ENCODE measurements around the gene CPNE5. TPM values are rescaled to one million over a fixed set of nuclear protein-coding genes. Genes with fewer than 3 reads are reported as not detected.

CPNE5 gene
- total RNA-seq, 1 experiment from 2014 or later: not detected

DNA sequence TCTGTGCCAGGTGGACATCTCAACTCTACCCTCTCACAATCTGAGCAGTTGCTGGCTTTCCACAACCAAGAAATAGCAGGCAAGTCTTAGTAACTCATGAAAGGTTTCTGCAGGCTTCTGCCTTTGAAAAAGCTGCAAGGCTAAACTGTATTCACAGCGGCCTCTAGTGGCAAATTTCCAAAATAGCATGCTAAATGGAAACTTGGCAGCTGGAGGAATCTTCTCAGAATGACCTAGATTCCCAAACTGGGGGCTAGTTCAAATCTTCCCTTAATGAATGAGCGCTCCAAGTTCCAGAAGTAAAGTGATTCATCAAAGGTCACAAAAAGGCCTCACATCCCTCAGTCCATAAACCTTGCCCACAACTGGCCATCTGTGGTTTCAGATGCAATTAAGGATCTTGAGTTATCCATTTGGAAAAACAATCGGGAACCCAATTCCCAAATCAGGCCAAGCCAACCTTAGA lies 11.9 kb upstream of the CPNE5 start:
- H3F3A ChIP-seq (ENCODE audit: low read length, unreplicated experiment): no peaks in the 10 kb centered on the region
- no peaks in the 10 kb centered on the region for H3K79me2 ChIP-seq (ENCODE audit: low read length)
- H3K9ac ChIP-seq (ENCODE audit: low read length): no peak overlapping the region
- intact Hi-C loops (cut with micrococcal nuclease): loop anchor here (1.0 kb wide), 1 partner anchor 85 kb away; no protein-coding TSS in a partner anchor
- H3K36me3 ChIP-seq (ENCODE audit: low read depth, low read length): peaks cover 20% of the 10 kb centered on the region
- H3K27me3 ChIP-seq (ENCODE audit: low read length): no peaks in the 10 kb centered on the region
- H3K4me3 ChIP-seq (ENCODE audit: low read length): no peak overlapping the region
- no peak overlapping the region for H3K4me2 ChIP-seq (ENCODE audit: low read length)
- H3K27ac ChIP-seq (ENCODE audit: low read length): no peak overlapping the region
- H3K9me2 ChIP-seq (replicated peaks; ENCODE audit: low read length): no peaks in the 10 kb centered on the region
- H3K4me1 ChIP-seq (ENCODE audit: insufficient read depth, low read length): peaks cover 9% of the 10 kb centered on the region; the same call in 1 of the 2 replicates
- BruUV-seq (replicated peaks): no TSS peak
- POLR2A ChIA-PET (ENCODE audit: unreplicated experiment): no interaction called here
- ATAC-seq (peak; percentile 22; the same call in 1 of the 2 replicates), DNase-seq (peak; percentile 80)
- H3K9me3 ChIP-seq (ENCODE audit: low read length): no peaks in the 10 kb centered on the region
- peak; percentile 93 for TF ChIP-seq CTCF (conservative IDR thresholded peaks at IDR 0.05; ENCODE audit: low read depth, low read length)
- no peak for TF ChIP-seq EZH2phosphoT487 (IDR thresholded peaks at IDR 0.05; ENCODE audit: borderline replicate concordance, low read length)
- CTCF ChIA-PET: interaction anchor here (1.0 kb wide), 1 partner anchor 92 kb away, joined by 4 read pairs; no protein-coding TSS in a partner anchor
- no peak overlapping the region for H2AFZ ChIP-seq (ENCODE audit: low read length)
- no peaks in the 10 kb centered on the region for H4K20me1 ChIP-seq (ENCODE audit: low read length)

- no peak for ATAC-seq
- H3K27me3 ChIP-seq (ENCODE audit: low read length): no peaks in the 10 kb centered on the region
- H3K9ac ChIP-seq (ENCODE audit: low read length): no peak overlapping the region
- H3K27ac ChIP-seq (ENCODE audit: low read length): no peak overlapping the region
- ChIA-PET CTCF (no interaction called here), POLR2A (ENCODE audit: unreplicated experiment) (no interaction called here)
- no TSS peak for BruUV-seq (replicated peaks)
- H3K36me3 ChIP-seq (ENCODE audit: low read depth, low read length): peaks cover 14% of the 10 kb centered on the region
- peaks cover 9% of the 10 kb centered on the region; the same call in 1 of the 2 replicates for H3K4me1 ChIP-seq (ENCODE audit: insufficient read depth, low read length)
- no peak overlapping the region for H3K4me3 ChIP-seq (ENCODE audit: low read length)
- no peaks in the 10 kb centered on the region for H4K20me1 ChIP-seq (ENCODE audit: low read length)
- intact Hi-C loops (cut with micrococcal nuclease): no loop called here
- H3K4me2 ChIP-seq (ENCODE audit: low read length): no peak overlapping the region
- no peak for TF ChIP-seq EZH2phosphoT487 (IDR thresholded peaks at IDR 0.05; ENCODE audit: borderline replicate concordance, low read length)
- no peak for TF ChIP-seq EZH2 (IDR thresholded peaks at IDR 0.05; ENCODE audit: low read length, unreplicated experiment)
- no peak for TF ChIP-seq CTCF (conservative IDR thresholded peaks at IDR 0.05; ENCODE audit: low read depth, low read length)
- no peaks in the 10 kb centered on the region for H3K9me2 ChIP-seq (replicated peaks; ENCODE audit: low read length)
- H3F3A ChIP-seq (ENCODE audit: low read length, unreplicated experiment): no peaks in the 10 kb centered on the region
- no peaks in the 10 kb centered on the region for H3K79me2 ChIP-seq (ENCODE audit: low read length)
- no peaks in the 10 kb centered on the region for H3K9me3 ChIP-seq (ENCODE audit: low read length)
- no peak overlapping the region for H2AFZ ChIP-seq (ENCODE audit: low read length)
- DNase-seq: no peak
Measured at GRCh38 chr6:36850021-36850420, 10.8 kb upstream of the CPNE5 start.

GRCh38 chr6:36848658-36849441 lies 9.6 kb upstream of the CPNE5 start:
- BruUV-seq (replicated peaks): no TSS peak
- Histone ChIP-seq H3K79me2 (ENCODE audit: low read length) (no peaks in the 10 kb centered on the region), H3K27me3 (ENCODE audit: low read length) (no peaks in the 10 kb centered on the region), H3K36me3 (ENCODE audit: low read depth, low read length) (peaks cover 5% of the 10 kb centered on the region), H3F3A (ENCODE audit: low read length, unreplicated experiment) (no peaks in the 10 kb centered on the region), H3K4me3 (ENCODE audit: low read length) (no peak overlapping the region), H3K9me3 (ENCODE audit: low read length) (no peaks in the 10 kb centered on the region), H3K27ac (ENCODE audit: low read length) (no peak overlapping the region), H4K20me1 (ENCODE audit: low read length) (no peaks in the 10 kb centered on the region), H2AFZ (ENCODE audit: low read length) (no peak overlapping the region), H3K9me2 (replicated peaks; ENCODE audit: low read length) (no peaks in the 10 kb centered on the region), H3K9ac (ENCODE audit: low read length) (no peak overlapping the region), H3K4me2 (ENCODE audit: low read length) (no peak overlapping the region), H3K4me1 (ENCODE audit: insufficient read depth, low read length) (peaks cover 9% of the 10 kb centered on the region; the same call in 1 of the 2 replicates)
- DNase-seq (no peak), ATAC-seq (no peak)
- ChIA-PET POLR2A (ENCODE audit: unreplicated experiment) (no interaction called here), CTCF (no interaction called here)
- no peak for TF ChIP-seq EZH2phosphoT487 (IDR thresholded peaks at IDR 0.05; ENCODE audit: borderline replicate concordance, low read length)
- TF ChIP-seq CTCF (conservative IDR thresholded peaks at IDR 0.05; ENCODE audit: low read depth, low read length): no peak
- TF ChIP-seq EZH2 (IDR thresholded peaks at IDR 0.05; ENCODE audit: low read length, unreplicated experiment): no peak
- intact Hi-C loops (cut with micrococcal nuclease): no loop called here
